Central memory CD8-positive, alpha-beta T cell (primary cell): Measurements from ENCODE around the gene H6PD.

Source experiments
- ATAC-seq: fragments of 150-1000 bp; cut with Tn5 transposase; replicated peaks from 2 replicates; pipeline ENCODE4 v1.10.0; 2022; ENCODE audit warnings: mild to moderate bottlenecking, moderate FRiP score, moderate number of reproducible peaks; ENCODE audit not compliant: poor library complexity, severe bottlenecking; ENCODE audit errors: extremely low read depth
- DNase-seq, 2 donors: peaks; one replicate each; pipeline ENCODE4 v3.0.0; 2021; ENCODE audit warnings: low spot score in 2 of 2
- H3K27ac Mint-ChIP-seq: one replicate; pipeline ENCODE4 v1.8.0; 2022; ENCODE audit warnings: low read depth, mild to moderate bottlenecking, moderate library complexity, mixed read lengths
- H3K27me3 Mint-ChIP-seq: one replicate; pipeline ENCODE4 v1.8.0; 2022; ENCODE audit warnings: mixed read lengths
- H3K36me3 Mint-ChIP-seq: one replicate; pipeline ENCODE4 v1.8.0; 2022; ENCODE audit warnings: mild to moderate bottlenecking, moderate library complexity, mixed read lengths; ENCODE audit not compliant: insufficient read depth
- H3K4me1 Mint-ChIP-seq: one replicate; pipeline ENCODE4 v1.8.0; 2022; ENCODE audit warnings: mixed read lengths
- H3K4me3 Mint-ChIP-seq: one replicate; pipeline ENCODE4 v1.8.0; 2022; ENCODE audit warnings: mild to moderate bottlenecking, moderate library complexity, mixed read lengths
- H3K9me3 Mint-ChIP-seq: one replicate; pipeline ENCODE4 v1.8.0; 2022; ENCODE audit warnings: mixed read lengths

Gene H6PD

GRCh38 chr1:9246841-9247785, 12.5 kb downstream of the H6PD start:
- no peak for DNase-seq
- Mint-ChIP-seq H3K27me3 (no peaks in the 10 kb centered on the region), H3K9me3 (no peaks in the 10 kb centered on the region), H3K36me3 (peaks cover 10% of the 10 kb centered on the region), H3K4me3 (no peak overlapping the region), H3K27ac (no peak overlapping the region), H3K4me1 (peaks cover 18% of the 10 kb centered on the region)
- ATAC-seq: no peak

GRCh38 chr1:9247894-9248293, 13.3 kb downstream of the H6PD start:
- H3K9me3 Mint-ChIP-seq: no peaks in the 10 kb centered on the region
- ATAC-seq (no peak), DNase-seq (no peak)
- no peaks in the 10 kb centered on the region for H3K27me3 Mint-ChIP-seq
- peaks cover 10% of the 10 kb centered on the region for H3K36me3 Mint-ChIP-seq
- H3K27ac Mint-ChIP-seq: no peak overlapping the region
- H3K4me3 Mint-ChIP-seq: no peak overlapping the region
- H3K4me1 Mint-ChIP-seq: peaks cover 17% of the 10 kb centered on the region

GRCh38 chr1:9248341-9249262, 14.0 kb downstream of the H6PD start:
- H3K36me3 Mint-ChIP-seq: peaks cover 10% of the 10 kb centered on the region
- H3K4me3 Mint-ChIP-seq: no peak overlapping the region
- DNase-seq (no peak), ATAC-seq (no peak)
- no peaks in the 10 kb centered on the region for H3K27me3 Mint-ChIP-seq
- no peak overlapping the region for H3K27ac Mint-ChIP-seq
- H3K9me3 Mint-ChIP-seq: no peaks in the 10 kb centered on the region
- H3K4me1 Mint-ChIP-seq: peaks cover 19% of the 10 kb centered on the region

- H3K27me3 Mint-ChIP-seq: no peaks in the 10 kb centered on the region
- ATAC-seq (no peak), DNase-seq (no peak)
- no peaks in the 10 kb centered on the region for H3K9me3 Mint-ChIP-seq
- no peak overlapping the region for H3K4me3 Mint-ChIP-seq
- H3K4me1 Mint-ChIP-seq: peaks cover 25% of the 10 kb centered on the region
- H3K27ac Mint-ChIP-seq: no peak overlapping the region
- H3K36me3 Mint-ChIP-seq: peaks cover 10% of the 10 kb centered on the region
These were observed 14.6 kb downstream of the H6PD start for GRCh38 chr1:9249263-9249533.

GRCh38 chr1:9249534-9250410, 15.2 kb downstream of the H6PD start:
- Mint-ChIP-seq H3K4me1 (peaks cover 27% of the 10 kb centered on the region), H3K4me3 (no peak overlapping the region), H3K27ac (no peak overlapping the region), H3K36me3 (peaks cover 9% of the 10 kb centered on the region), H3K9me3 (no peaks in the 10 kb centered on the region), H3K27me3 (no peaks in the 10 kb centered on the region)
- ATAC-seq (no peak), DNase-seq (no peak)

- no peak overlapping the region for H3K4me3 Mint-ChIP-seq
- DNase-seq (no peak), ATAC-seq (no peak)
- H3K9me3 Mint-ChIP-seq: no peaks in the 10 kb centered on the region
- no peak overlapping the region for H3K27ac Mint-ChIP-seq
- peaks cover 8% of the 10 kb centered on the region for H3K36me3 Mint-ChIP-seq
- H3K4me1 Mint-ChIP-seq: peaks cover 26% of the 10 kb centered on the region
- no peaks in the 10 kb centered on the region for H3K27me3 Mint-ChIP-seq
These were observed 16.1 kb downstream of the H6PD start for GRCh38 chr1:9250411-9251381.

GRCh38 chr1:9251501-9251900, 16.9 kb downstream of the H6PD start:
- ATAC-seq: no peak
- Mint-ChIP-seq H3K4me3 (no peak overlapping the region), H3K9me3 (no peaks in the 10 kb centered on the region), H3K27me3 (no peaks in the 10 kb centered on the region), H3K36me3 (peaks cover 7% of the 10 kb centered on the region), H3K4me1 (peaks cover 26% of the 10 kb centered on the region), H3K27ac (no peak overlapping the region)
- DNase-seq: no peak

- Mint-ChIP-seq H3K36me3 (peaks cover 4% of the 10 kb centered on the region), H3K27ac (no peak overlapping the region), H3K27me3 (no peaks in the 10 kb centered on the region), H3K9me3 (no peaks in the 10 kb centered on the region), H3K4me3 (no peak overlapping the region), H3K4me1 (peaks cover 37% of the 10 kb centered on the region)
- ATAC-seq (no peak), DNase-seq (no peak)
These were observed 18.4 kb downstream of the H6PD start for GRCh38 chr1:9253004-9253403.

- DNase-seq (no peak), ATAC-seq (no peak)
- H3K9me3 Mint-ChIP-seq: no peaks in the 10 kb centered on the region
- no peaks in the 10 kb centered on the region for H3K27me3 Mint-ChIP-seq
- H3K27ac Mint-ChIP-seq: no peak overlapping the region
- H3K4me3 Mint-ChIP-seq: no peak overlapping the region
- H3K36me3 Mint-ChIP-seq: peaks cover 5% of the 10 kb centered on the region
- peaks cover 43% of the 10 kb centered on the region for H3K4me1 Mint-ChIP-seq
These were observed 19.0 kb downstream of the H6PD start for GRCh38 chr1:9253453-9254105.

- Mint-ChIP-seq H3K27ac (no peak overlapping the region), H3K9me3 (no peaks in the 10 kb centered on the region), H3K4me3 (no peak overlapping the region), H3K4me1 (peaks cover 62% of the 10 kb centered on the region), H3K27me3 (no peaks in the 10 kb centered on the region), H3K36me3 (peaks cover 8% of the 10 kb centered on the region)
- ATAC-seq: no peak
- DNase-seq: no peak
These were observed 21.8 kb downstream of the H6PD start for GRCh38 chr1:9256332-9256731.

GRCh38 chr1:9257851-9258250, 23.3 kb downstream of the H6PD start:
- ATAC-seq: no peak
- Mint-ChIP-seq H3K27me3 (no peaks in the 10 kb centered on the region), H3K27ac (no peak overlapping the region), H3K4me3 (no peak overlapping the region), H3K36me3 (peaks cover 9% of the 10 kb centered on the region), H3K4me1 (peaks cover 60% of the 10 kb centered on the region), H3K9me3 (no peaks in the 10 kb centered on the region)
- no peak for DNase-seq
